Stimulated activated CD4-positive, alpha-beta T cell treated with anti-CD3 and anti-CD28 coated beads, TNF-alpha, amount 100 ng/mL, for 1 hour (primary cell): ENCODE data around the gene COL2A1.
A peak's percentile ranks its signal among the peaks of the same experiment; 100 is the strongest.

Experiments used
- DNase-seq, 3 donors: peaks; one replicate each; pipeline ENCODE4 v3.0.0-alpha.2; 2020; ENCODE audit warnings: low read depth in 3 of 3, low spot score in 1 of 3

The COL2A1 gene

DNA sequence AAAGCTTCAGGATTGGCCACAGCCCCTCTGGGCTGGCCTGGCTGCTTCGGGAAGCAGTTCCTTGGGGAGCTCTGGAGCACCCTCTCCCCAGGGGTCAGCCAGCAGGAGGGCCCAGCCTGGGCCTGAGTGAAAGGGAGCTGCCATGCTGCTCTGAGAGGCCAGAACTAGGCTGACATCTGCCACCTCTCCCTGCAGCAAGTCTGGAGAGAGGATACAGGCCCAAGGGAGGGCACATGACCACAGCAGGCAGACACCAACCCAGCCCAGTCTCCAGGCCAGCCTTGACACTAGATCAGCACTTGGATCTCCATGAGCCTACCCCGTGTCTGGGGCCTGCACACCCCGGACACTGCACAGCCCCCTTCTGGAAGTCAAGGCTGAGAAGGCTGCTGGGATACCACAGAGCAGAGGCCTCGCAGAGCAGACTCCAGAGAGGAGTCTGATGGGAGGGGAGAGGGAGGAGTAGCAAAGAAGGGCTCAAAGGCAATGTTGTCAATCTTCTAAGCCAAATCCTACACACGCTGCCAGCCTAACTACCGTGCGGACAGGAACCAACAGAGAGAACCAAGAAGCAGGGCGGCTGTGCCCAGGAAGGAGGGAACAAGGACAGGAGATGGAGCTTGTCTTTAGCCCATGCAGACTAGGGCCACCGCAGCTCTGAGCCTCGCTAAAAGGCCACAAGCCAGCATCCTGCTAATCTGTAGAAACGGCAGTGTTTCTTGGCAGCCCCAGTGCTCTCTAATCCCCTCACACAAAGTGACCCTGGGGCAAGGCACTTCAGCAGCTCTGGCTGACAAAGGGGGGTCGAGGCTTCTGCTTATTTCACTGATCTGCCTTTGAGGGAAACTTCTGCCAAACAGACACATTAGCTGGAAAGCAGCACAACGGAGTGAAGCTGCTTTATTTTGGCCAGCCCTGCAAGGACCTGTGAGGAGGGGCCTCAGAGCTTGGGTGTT lies 12.9 kb downstream of the COL2A1 start:
- DNase-seq = no peak

DNA sequence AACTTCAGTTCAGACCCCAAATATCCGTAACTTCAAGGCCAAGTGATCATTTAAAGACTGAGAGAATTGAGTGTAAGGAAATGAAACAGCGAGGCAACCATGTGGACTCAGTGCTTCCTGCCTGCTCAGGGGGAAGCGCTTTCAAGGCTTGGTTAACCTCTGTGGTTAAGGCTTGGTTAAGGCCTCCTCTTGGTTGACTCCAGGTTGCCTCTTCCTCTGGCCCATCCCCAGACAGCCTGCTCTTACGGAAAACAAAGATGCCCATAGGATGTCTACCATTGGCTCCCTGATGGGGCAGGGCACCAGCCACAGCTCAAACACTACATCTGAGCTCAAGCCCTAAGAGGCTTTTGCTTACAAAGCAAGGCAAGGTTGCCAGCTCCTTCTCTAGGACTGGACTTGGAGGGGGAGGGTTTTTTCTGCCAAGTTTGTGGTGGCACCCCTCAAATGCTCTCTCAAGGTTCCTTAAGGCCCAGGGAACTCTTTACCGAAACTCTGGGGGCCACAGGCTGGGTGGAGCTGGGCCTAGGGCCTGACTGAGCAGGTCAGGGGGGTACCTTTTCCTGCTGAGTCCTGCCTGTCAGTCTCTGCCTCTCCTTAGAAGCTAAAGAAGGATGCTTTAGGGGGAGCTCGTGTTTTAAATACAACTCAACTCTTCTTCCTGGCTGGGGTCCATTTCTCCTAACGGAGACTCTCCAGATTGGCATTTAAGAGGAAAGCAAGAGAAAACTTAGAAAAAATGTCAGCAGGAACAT lies 13.7 kb downstream of the COL2A1 start:
- DNase-seq = peak in 1 of 3 donors; percentile 9

DNA sequence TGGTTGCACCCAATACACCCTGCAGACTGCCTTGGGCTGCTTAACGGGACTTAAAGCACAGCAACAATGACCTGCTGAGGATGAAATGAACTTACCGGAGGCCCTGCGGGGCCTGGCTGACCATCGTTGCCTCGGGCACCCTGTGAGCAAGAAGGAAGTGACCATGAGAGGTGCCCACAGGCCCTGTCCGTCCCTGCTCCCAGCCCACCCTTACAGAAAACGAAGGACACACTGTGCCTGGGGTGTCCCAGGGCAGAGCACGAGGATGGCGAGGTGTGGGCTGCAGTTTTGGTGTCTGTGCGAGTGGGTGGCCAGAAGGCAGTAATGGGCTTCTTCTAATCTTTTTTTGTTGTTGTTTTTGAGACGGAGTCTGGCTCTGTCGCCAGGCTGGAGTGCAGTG lies 14.6 kb downstream of the COL2A1 start:
- no peak for DNase-seq

DNA sequence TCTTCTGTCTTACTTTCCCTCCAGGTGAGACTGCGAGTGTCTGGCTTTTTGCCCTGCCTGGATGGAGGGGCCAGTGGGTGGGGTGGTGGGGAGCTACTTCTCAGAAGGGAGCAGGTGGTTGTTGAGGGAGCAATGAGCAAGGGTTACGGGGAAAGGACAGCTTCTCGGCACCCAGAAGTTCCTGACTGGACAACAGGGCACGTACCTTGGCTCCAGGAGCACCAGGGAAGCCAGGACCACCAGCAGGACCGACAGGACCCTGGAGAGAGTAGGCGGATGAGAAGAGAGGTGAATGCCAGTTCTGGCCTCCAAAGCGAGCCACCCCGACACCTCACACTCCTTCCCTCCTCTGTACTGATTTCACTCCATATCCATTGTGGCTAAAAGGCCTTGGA lies 15.3 kb downstream of the COL2A1 start:
- no peak for DNase-seq

DNA sequence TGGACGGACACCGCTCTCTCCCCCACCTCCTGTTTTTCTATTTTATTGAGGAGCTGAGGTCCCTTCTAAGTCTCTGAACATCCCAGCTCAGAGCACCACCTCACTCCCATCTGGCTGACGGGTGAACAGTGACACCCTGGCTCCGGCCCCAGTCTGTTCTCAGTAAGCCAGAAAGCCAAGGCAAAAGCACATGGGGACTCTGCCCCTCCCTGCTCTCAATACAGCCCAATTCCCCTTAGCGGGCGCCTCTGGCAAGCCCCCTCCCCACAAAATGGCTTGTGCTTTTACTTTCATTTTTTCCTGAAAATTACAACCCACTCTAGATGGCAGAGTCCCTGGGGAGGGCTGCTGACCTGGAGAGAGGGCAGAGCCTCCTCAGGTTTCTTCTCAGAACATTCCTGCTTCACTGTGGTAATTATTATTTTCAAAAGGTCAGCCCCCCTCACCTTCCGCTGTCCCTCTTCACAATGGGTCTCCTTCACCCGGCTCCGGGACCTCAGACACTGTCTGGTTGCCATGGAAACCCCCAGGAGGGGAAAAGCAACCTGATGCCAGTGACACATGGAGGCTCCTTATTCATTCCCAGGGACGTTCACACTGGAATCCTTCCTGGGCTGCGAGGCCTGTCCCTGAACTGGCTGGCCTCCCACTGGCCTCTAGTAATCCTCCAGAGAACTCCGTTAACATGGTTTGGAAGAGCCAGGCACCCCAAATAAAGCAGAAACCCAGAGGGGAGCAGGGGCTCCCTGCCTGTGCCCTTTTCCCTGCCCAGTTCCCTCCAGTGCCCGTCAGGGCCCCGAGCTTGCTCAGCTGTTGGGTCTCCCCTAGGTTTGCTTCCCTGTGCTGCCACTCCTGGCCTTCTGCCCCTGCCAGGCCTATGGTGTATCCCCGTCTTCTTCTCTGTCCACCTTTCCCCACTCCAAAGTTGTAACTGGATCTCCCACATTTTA lies 15.9 kb downstream of the COL2A1 start:
- no peak for DNase-seq

DNA sequence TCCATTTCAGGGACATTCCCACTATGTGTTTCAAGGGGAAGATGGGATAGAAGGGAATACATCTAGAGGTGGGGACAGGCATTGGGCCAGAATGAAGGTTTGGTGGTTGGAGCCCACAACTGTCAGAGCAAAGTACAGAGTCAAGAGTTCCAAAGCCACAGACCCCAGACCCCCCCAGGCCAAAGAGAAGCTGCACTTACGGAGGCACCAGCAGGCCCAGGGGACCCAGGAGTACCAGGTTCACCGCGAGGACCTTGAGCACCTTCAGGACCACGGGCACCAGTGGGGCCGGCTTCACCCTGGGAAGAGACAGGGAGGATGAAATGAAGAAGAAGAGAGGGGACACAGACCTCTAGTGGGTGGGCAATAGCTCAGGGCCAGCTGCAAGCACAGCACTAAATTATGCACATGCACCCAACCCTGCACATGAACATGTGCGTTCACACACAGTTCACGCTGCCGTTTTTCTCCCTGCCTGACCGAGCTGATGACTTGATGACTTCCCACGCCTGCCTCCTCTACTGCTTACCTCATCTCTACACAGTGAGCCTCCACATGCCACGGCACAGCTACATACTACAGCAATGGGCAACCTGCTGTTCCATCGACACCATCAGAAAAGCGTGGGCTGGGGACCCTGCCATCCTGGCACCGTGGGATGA lies 16.7 kb downstream of the COL2A1 start:
- DNase-seq = no peak

DNA sequence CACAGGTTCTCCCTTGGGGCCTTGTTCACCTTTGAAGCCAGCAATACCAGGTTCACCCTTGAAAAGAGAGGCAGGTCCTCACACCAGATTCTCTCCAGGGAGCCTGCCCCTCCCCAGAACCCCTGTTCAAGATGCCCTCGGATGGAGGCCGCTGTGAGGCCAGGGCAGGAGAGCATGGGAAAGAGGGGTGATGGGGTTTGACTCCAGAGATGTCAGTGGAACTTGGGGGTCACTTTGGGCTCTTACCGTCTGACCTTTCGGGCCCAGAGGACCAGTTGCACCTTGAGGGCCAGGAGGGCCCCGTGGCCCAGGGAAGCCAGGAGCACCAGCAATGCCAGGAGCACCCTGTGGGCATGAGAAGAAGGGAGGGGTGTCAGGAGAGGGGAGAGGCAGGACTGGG lies 17.4 kb downstream of the COL2A1 start:
- DNase-seq = no peak

DNA sequence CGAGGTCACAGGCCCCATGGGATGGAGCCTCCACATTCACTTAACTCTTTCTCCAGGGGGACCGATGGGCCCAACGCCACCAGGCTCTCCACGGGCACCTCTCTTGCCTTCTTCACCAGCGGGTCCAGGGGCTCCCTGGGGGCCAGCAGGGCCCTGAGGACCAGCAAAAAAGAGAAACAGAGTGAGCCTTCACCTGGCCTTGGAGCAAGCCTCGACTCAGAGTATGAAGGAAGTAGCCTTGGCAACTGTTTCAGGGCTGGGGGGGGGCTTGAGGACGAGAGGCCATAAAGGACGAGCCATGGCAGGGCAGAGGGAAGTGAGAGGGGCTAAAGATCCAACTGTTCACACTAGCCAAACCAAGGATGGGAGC lies 18.0 kb downstream of the COL2A1 start:
- no peak for DNase-seq

DNA sequence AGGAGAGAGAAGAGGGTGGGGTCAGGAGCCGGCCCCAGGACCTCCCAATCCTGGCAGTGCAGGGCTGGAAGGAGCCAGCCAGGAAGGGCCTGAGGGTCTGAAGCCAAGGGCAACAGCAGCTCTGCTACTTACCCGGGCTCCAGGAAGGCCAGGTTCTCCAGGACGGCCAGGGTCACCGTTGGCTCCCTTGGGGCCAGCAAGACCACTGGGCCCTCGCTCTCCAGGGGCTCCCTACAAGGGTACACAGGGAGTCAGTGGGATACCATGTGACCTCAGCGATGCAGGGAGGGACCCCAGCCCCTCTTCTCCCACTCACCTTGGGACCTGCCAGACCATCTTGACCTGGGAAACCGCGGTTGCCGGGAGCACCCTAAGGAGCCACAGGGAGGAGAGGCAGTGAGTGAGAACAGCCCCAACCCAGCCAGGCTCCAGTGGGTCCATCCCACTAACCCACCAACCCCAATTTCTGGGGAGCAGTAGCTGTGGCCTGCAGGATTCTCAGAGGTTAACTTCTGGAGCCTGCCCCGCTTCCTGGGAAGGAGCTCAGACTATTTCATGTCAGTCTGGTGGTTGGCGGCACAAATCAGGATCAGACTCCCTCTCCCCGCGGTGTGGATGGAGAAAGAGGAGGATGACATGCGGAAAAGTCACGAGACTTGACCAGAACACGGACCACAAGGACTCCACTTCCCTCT lies 18.5 kb downstream of the COL2A1 start:
- no peak for DNase-seq

DNA sequence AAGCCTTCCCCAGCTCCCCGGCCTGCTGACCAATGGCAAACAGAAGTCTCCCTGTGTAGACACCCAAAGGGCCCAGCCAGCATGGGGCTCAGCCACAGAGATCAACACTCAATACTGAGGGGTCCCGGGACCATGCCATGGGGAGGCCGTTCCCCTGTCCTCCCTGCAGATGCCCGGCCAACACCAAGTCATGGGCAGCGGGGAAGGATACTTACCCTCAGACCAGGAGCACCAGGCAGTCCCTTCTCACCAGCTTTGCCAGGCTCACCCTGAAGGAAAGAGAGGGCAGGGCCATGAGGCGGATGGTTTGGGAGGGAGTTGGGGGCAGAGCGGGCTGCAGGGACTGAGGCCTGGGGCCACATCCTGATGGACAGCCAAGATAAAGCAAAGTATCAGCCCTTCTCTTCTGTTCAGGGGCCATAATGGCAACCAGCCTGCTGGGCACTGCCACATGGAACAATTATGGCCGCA lies 19.9 kb downstream of the COL2A1 start:
- DNase-seq = no peak

DNA sequence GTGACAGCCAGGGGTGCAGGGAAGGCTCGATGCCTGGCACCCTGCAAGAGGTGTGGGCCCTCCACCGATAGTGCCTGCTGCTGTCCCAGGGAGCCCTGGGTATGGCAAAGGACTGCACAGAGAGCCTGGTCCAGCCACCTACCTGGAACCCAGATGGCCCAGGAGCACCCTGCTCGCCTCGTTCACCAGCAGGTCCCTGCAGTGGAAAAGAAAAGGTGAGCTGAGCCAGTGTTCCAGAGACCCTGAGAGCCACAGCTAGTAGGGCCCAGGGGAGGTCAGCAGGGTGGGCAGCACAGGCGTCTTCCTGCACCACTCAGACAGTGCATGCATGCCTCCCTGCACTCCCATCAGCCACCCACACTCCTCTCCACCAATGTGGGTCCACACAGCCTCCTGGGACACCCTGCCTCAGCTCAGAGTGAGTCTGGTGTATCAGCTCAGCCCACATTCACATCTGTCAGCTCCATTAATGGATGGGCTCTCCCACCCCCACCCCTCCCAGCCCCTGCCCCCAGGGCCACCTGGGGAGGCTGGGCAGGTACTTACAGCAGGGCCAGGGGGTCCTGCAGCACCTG lies 20.6 kb downstream of the COL2A1 start:
- no peak for DNase-seq

DNA sequence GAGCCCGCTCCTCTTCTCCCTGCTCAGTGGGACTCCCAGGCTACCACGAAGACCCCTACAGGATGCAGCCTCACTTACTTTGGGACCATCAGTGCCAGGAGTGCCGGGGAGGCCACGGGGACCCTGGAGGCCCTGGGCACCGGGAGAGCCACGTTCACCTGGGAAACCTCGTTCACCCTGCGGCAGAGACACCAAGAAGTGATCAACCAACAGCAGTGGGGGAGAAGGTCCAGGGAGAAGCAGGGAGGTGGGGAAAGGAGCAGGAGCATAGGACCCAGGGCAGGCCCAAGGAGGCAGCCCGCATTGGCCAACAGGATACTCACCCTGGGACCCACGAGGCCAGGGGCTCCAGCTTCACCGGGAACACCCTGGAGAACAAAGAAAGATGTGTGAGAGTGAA lies 21.5 kb downstream of the COL2A1 start:
- DNase-seq = no peak

DNA sequence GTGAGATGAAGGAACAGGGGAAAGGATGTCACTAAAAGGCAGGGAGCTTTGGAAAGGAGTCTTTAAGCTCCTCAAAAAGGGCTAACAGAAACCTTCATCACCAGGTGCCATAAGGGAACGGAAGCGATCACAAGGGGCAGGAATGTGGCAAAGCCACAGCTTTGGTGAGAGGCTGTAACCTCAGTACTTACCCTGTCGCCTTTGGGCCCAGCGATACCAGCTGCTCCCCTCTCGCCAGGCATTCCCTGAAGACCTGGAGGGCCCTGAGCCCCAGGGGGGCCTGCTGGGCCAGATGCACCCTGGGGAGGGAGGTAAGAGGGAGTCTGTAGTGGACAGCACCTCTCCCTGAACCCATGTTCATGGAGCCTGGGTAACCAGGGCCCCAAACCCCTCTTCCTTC lies 22.0 kb downstream of the COL2A1 start:
- DNase-seq = no peak

DNA sequence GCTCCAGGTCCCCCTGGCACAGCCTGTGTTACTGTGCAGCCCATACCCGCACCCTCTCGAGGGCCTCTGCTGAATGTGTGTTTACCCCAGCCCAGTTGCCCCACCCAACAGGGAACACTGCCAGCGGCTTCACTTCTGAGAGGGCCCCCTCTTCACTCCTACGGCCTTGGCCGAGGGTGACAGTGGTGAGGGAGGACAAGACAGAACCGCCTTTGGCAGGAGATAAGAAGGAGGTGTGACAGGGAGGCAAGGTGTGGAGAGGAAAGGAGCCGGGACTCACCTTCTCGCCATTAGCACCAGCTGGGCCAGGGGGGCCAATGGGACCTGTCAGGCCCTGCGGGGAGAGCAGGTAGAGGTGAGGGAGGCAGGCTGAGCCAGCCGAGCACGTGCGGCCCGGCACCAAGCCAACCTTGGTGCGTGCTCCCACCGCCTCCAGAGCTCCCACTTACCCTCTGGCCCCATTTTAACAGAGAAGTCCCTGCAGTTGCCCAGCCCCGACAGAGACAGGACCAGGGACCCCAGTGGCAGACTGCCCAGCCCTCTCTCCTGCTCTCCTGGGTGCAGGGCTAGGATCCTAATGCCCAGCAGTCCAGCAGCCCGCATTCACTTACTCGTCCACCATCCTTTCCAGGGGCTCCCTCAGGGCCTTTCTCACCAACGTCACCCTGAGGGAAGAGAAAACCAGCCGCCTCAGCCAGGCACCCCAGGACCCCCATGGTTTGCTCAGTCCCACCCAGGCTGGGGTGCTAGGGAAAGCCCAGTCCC lies 22.6 kb downstream of the COL2A1 start:
- DNase-seq = no peak

DNA sequence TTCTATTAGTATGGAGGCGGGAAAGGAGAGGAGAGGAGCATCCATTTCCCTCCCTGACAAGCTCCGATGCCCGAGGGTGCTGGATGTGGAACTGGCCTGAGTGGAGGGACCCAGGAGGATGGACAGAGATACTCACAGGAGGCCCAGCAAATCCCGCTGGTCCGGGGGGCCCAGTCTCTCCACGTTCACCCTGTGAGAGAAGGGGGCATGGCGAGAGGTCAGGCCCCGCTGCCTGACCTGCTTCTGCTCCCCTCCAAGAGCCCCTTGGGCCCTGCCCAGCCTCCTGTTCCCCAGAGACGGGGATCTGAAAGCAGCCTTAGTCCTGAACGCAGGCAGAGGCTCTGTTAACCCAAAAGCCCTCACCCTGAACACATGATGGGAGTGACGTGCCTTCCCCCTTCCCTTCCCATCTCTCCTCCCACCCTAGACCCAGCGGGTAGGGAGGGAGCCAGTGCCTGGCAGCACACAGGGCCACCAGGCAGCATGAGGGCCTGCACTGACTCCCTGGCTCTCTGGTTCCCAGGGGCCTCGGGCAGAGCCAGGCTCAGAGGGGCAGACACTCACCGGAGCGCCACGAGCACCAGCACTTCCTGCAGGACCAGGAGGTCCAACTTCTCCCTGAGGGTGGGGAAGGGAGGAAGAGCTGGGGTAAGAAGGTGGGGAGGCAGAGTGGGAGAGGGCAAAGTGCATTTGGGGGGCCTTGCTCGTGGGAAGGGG lies 23.3 kb downstream of the COL2A1 start:
- DNase-seq = no peak

DNA sequence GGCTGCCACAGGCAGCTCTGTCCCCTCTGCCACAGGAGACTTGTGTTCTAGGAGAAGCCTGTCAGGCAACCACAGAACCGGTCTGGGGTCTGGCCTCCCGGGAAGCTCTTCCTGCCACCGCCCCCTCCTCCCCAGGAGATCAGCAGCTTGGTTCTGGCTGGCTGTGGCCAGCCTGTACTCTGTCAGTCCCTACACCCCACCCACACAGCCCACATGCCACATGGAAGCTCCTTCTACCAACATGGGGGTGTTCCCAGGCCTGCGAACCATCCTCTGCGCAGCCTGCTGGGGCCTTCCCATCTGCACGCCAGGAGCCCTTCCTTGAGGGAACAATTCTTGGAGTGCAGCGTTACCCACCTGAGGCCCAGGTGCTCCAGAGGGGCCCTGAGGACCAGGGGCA lies 24.1 kb downstream of the COL2A1 start:
- DNase-seq = no peak

DNA sequence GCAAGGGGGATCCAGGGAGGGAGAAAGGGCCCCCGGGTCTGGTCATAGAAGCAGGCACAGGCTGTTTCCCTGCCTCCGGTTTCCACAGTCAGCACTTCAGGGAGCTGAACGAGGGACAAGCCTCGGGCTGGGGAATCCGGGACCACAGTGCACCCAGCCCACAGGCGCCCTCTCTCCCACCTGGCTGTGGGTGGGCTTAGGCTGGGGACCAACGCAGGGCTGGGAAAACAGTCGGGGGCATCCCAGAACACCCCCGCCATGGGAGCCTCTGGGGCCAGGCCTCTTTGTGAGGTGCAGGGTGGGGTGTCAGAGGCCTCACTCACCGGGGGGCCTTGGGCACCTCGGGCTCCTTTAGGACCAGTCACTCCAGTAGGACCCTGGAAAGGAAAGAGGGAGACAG lies 24.6 kb downstream of the COL2A1 start:
- no peak for DNase-seq

DNA sequence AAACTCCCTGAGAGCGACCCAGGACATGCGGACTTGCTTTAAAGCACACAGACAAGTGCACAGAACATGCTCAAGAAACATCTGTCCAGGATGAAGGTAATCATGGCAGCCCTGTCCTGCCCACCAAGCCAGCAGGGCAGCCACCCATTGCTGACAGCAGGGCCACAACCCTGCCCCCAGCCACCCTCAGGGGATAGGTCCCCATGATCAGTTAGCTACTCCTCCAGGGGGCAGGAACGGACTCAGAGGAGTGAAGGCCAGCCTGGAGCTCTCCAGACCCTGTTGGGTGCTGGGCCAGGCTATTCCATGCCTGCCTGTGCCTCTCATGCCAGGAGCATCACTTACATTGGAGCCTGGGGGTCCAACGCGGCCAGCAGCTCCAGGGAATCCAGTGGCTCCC lies 25.1 kb downstream of the COL2A1 start:
- DNase-seq = no peak

DNA sequence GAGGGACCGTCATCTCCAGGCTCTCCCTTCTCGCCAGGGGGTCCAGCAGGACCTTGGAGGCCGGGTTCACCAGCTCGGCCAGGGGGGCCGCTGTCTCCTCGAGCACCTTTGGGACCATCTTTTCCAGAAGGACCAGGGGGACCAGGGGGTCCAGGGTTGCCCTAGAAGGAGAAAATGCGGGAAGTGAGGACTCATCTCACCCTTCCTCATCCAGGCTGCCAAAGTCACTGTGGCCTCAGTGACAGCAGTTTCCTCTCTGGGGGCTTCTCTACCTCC lies 25.7 kb downstream of the COL2A1 start:
- DNase-seq = no peak
